HL-60 (cell line): ENCODE measurements around the gene TIMP2.

Experiments used
- DNase-seq, 2 experiments: peaks; one replicate each; pipeline ENCODE4 v3.0.0-alpha.2; 2010 to 2020; ENCODE audit warnings: low read depth in 1 of 2, low spot score in 1 of 2
- H3K27ac ChIP-seq: fragments of 250-450 bp; sonication (Bioruptor Pico); replicated peaks from 2 replicates; pipeline ENCODE4 v1.5.1; 2020; ENCODE audit warnings: mild to moderate bottlenecking, moderate library complexity
- H3K27me3 ChIP-seq: fragments of 250-450 bp; sonication (Bioruptor Pico); 2 replicates; pipeline ENCODE4 v1.5.1; 2021; ENCODE audit warnings: mild to moderate bottlenecking, moderate library complexity; ENCODE audit not compliant: insufficient read depth, poor library complexity, severe bottlenecking
- H3K4me3 ChIP-seq: replicated peaks from 2 replicates; pipeline ENCODE4 v1.5.1; 2011; ENCODE audit warnings: mild to moderate bottlenecking, control low read depth, low read length; ENCODE audit not compliant: insufficient read depth
- CTCF ChIP-seq: IDR thresholded peaks from one replicate; pipeline ENCODE4 v1.5.1; 2011; ENCODE audit warnings: low read length, control low read depth, inconsistent platforms; ENCODE audit not compliant: insufficient read depth
- GABPA ChIP-seq: IDR thresholded peaks from 2 replicates; pipeline ENCODE4 v1.6.1; 2012; ENCODE audit warnings: low read depth
- POLR2AphosphoS5 ChIP-seq: IDR thresholded peaks from 2 replicates; pipeline ENCODE4 v1.6.1; 2012; ENCODE audit warnings: low read depth
- REST ChIP-seq: IDR thresholded peaks from 2 replicates; pipeline ENCODE4 v1.6.1; 2012; ENCODE audit warnings: low read depth; ENCODE audit not compliant: insufficient replicate concordance
- SPI1 ChIP-seq: IDR thresholded peaks from 2 replicates; pipeline ENCODE4 v1.6.1; 2012; ENCODE audit warnings: low read depth, mild to moderate bottlenecking, borderline replicate concordance

Gene TIMP2

GRCh38 chr17:78822552-78822951 lies 102.6 kb downstream of the TIMP2 start:
- Histone ChIP-seq H3K4me3 (no peak overlapping the region), H3K27ac (no peak overlapping the region), H3K27me3 (no peaks in the 10 kb centered on the region)
- TF ChIP-seq SPI1, result no peak
- no peak for TF ChIP-seq REST
- no peak for TF ChIP-seq POLR2AphosphoS5
- DNase-seq, result no peak

- H3K4me3 ChIP-seq, result no peak overlapping the region
- H3K27me3 ChIP-seq, result no peaks in the 10 kb centered on the region
- H3K27ac ChIP-seq, result no peak overlapping the region
- DNase-seq, result no peak
- TF ChIP-seq POLR2AphosphoS5, result no peak
- no peak for TF ChIP-seq GABPA
- TF ChIP-seq REST, result no peak
- no peak for TF ChIP-seq SPI1
- no peak for TF ChIP-seq CTCF
Observed at GRCh38 chr17:78821961-78822360, 103.2 kb downstream of the TIMP2 start.

GRCh38 chr17:78820841-78821240 lies 104.3 kb downstream of the TIMP2 start:
- TF ChIP-seq POLR2AphosphoS5, result no peak
- no peak for TF ChIP-seq GABPA
- TF ChIP-seq REST, result no peak
- no peak for TF ChIP-seq CTCF
- no peak for TF ChIP-seq SPI1
- no peak overlapping the region for H3K4me3 ChIP-seq
- H3K27me3 ChIP-seq, result no peaks in the 10 kb centered on the region
- H3K27ac ChIP-seq, result no peak overlapping the region
- DNase-seq, result no peak
